ENCODE measurements around the gene NLE1.
"Not testable (repeated sequence)": the region's sequence is repeated elsewhere in the genome, so short reads cannot be mapped to it uniquely, and the experiment has no call there.

NLE1 gene

DNA sequence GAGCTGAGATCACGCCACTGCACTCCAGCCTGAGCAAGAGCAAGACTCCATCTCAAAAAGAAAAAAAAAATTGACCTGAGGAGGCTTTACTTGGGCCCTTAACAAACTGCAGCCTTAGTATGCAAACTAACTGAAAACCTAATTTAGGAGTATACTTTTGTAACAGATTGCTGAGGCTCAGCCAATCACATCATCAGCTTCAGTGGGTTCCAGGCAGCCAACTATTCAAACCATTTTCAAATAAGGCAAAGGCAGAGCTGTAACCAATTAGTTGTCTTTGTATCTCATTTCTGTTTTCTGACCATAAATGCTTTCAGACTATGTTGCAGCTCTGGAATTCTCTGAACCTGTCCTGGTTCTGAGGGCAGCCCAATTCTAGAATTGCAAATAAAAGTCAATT, 46.4 kb downstream of the NLE1 start:
- peaks cover 0 to 3% of the 10 kb centered on the region in 2 donors for H3K4me1 Mint-ChIP-seq
- ATAC-seq (replicated peaks) (no peak), DNase-seq (no peak)
- H3K27me3 Mint-ChIP-seq = no peaks in the 10 kb centered on the region
- no peak overlapping the region for H3K4me3 Mint-ChIP-seq
- H3K27ac Mint-ChIP-seq = no peak overlapping the region
- H3K9me3 Mint-ChIP-seq = no peaks in the 10 kb centered on the region
- peaks cover 14 to 31% of the 10 kb centered on the region in 2 donors for H3K36me3 Mint-ChIP-seq

DNA sequence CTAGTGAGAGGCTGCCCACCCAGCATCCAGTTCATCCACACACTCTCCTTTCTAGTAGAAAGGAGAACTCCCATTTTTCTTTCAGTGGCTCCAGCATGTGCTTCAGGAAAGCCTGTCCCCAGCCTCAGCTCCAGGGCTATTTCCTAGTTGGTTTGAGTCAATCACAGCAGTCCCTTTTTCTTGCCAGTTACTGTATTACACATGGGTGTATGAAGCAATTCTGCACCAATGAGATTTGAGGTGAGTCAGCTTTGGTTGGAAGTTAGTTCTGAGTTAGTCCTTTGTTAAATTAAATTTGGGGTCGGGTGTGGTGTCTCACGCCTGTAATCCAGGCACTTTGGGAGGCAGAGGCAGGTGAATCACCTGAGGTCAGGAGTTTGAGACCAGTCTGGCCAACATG, 47.2 kb downstream of the NLE1 start:
- Mint-ChIP-seq H3K4me3 (no peak overlapping the region), H3K4me1 (peaks cover 3 to 7% of the 10 kb centered on the region in 2 donors), H3K27ac (no peak overlapping the region), H3K27me3 (no peaks in the 10 kb centered on the region), H3K36me3 (peaks cover 9 to 23% of the 10 kb centered on the region in 2 donors), H3K9me3 (no peaks in the 10 kb centered on the region)
- DNase-seq (no peak), ATAC-seq (replicated peaks) (no peak)

DNA sequence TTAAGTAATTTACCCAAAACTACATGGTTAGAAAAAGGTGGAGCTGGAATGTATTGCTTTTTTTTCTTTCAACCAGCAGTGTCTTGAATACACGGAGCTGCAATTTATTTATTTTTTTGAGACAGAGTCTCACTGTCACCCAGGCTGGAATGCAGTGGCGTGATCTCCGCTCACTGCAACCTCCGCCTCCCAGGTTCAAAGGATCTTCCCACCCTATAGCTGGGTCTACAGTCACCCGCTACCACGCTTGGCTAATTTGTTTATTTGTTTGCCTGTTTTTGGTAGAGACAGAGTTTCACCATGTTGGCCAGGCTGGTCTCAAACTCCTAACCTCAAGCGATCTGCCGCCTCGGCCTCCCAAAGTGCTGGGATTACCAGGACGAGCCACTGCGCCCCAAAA, 51.4 kb downstream of the NLE1 start:
- H3K4me3 Mint-ChIP-seq; H3K27me3 Mint-ChIP-seq; H3K36me3 Mint-ChIP-seq; H3K27ac Mint-ChIP-seq; DNase-seq; ATAC-seq (replicated peaks); H3K9me3 Mint-ChIP-seq: not testable (repeated sequence)
- H3K4me1 Mint-ChIP-seq = peaks cover 13 to 38% of the 10 kb centered on the region in 2 donors

DNA sequence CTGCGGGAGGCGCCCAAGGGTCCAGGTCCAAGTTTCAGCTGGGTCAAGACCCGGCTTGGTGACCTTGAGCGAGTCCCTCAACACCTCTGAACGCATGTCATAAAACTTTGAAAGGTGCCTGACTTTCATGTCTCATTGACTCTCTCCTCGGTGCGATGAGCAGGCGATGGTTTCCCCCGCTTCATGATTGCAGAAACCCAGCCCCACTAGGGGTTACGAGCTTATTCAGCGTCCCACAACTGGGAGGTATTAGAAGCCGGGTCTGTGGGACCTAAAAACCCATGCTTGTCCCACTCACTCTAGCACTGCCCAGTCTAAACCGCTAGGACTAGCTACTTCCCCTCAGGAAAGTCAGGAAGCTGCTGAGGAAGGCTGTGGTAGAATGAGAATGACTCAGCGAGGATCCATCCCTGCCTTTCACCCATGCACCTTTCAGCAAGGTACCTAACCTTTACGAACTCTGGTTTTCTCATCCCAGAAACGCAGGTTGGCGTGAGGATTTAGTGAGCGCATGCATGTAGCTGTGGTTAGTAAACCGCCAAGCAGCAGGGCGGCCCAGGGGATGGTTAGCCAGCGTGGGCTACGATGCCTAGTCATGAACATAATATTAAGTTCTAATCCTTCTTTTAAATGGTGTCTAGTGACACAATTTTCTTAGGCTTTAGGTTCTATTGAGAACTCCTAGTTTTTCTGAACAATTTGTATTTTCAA, 52.4 kb downstream of the NLE1 start:
- H3K36me3 Mint-ChIP-seq = peaks cover 0 to under 1% of the 10 kb centered on the region in 2 donors

DNA sequence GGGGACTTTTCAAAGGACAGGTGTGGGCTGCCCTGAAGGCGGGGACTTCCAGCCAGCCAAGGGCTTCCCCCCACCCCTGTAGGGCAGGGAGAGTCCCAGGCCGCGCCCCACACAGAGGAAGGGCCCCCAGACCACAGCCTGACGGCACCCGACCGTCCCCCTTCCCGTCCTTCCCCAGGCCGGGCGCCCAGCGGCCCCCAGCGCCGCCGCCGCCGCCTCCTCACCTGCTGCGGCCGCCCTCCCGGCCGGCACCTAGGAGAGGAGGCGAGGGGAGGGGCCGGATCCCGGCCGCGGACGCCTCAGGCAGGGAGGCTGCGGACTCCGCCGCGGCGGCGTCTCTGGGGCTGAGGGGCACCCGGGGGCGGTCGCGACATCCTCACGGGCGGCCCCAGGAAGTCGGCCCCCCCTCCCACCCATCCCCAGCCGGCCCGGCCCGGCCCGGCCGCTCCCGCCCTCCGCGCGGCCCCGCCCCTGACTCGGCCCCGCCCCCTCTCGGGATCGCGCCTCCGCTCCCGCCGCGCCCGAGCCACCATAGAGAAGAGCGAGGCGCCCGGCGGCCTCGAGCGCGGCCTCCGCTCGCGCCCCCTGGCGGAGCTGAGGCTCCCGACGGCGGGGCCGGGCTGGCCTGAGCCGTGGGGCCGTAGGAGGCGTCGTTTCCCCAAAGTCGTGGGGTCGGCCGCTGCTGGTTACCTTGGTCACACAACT, 53.1 kb downstream of the NLE1 start:
- peak; percentile 83 to 87 for ATAC-seq (replicated peaks)
- peak overlapping the region; percentile 95 for H3K27ac Mint-ChIP-seq
- H3K27me3 Mint-ChIP-seq = no peaks in the 10 kb centered on the region
- H3K4me1 Mint-ChIP-seq = peaks cover 13 to 38% of the 10 kb centered on the region in 2 donors
- H3K36me3 Mint-ChIP-seq = no peaks in the 10 kb centered on the region
- DNase-seq = peak; percentile 84
- peak overlapping the region; percentile 89 to 90 for H3K4me3 Mint-ChIP-seq
- no peaks in the 10 kb centered on the region for H3K9me3 Mint-ChIP-seq

More for the DNA sequence above, 52.4 kb downstream of the NLE1 start:
- ATAC-seq (replicated peaks) = peak; percentile 35 to 44
- H3K27me3 Mint-ChIP-seq = no peaks in the 10 kb centered on the region
- no peak for DNase-seq
- H3K4me1 Mint-ChIP-seq = peaks cover 13 to 38% of the 10 kb centered on the region in 2 donors
- H3K27ac Mint-ChIP-seq = peak overlapping the region; percentile 94
- peak overlapping the region; percentile 87 to 89 for H3K4me3 Mint-ChIP-seq
- no peaks in the 10 kb centered on the region for H3K9me3 Mint-ChIP-seq

DNA sequence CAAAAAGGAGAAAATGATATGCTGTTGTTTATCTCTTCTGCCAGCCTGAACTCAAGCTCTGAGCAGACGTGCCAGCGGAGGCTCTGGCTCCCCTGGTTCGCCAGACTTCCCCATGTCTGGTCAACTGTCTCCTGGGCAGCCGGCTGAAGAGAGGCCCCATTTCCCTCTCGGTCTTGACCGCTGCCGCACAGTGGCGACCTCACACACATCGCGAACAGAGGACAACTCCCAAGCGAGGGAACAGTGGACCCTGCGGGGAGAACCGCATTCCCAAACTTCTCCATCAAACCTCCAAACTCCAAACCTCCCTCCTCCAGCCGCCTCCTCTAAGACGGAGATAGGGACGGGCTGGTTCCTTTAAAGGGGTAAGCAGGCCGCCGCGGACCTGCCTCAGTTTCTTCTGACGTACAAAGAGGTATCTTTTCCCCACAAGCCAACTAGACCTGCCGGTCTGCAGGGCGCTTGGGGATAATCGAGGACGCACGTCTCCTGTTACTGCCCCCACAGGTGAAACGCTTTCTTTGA, 53.7 kb downstream of the NLE1 start:
- Mint-ChIP-seq H3K9me3 (no peaks in the 10 kb centered on the region), H3K27ac (peak overlapping the region; percentile 95), H3K27me3 (no peaks in the 10 kb centered on the region), H3K4me1 (peaks cover 13 to 38% of the 10 kb centered on the region in 2 donors), H3K36me3 (no peaks in the 10 kb centered on the region), H3K4me3 (peak overlapping the region; percentile 89 to 90)
- peak; percentile 12 to 23 for ATAC-seq (replicated peaks)
- no peak for DNase-seq

DNA sequence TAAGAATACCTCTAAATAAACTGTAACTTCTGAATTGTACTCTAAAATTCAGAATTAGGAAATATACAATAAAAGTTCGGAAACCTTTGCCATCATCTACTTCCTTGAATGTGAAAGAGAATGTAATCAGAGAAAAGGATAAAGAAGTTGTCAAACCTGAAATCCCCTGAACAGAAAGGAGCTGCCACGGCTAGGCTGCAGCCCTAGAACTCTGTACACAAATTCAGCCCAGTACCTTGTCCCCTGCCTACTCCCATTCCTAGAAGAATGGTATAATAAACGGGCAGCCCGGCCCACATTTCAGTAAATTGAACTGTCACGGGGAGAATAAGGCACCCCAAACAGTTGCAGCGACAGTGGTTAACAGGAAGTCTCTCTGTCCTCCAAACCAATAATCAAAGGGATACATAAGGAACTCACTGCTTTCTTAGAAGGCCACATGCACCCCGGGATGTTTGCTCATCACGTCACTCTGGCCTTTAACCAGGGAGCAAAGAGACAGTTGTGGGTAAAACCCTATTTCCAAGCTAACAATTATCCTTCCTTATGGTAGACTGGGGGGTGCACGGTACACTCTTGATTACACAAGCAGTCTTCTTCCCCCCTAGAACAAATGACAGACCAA, 54.3 kb downstream of the NLE1 start:
- Mint-ChIP-seq H3K9me3 (no peaks in the 10 kb centered on the region), H3K36me3 (no peaks in the 10 kb centered on the region), H3K27ac (peak overlapping the region; percentile 95), H3K4me3 (peak overlapping the region; percentile 89 to 90), H3K4me1 (peaks cover 15 to 38% of the 10 kb centered on the region in 2 donors), H3K27me3 (no peaks in the 10 kb centered on the region)
- DNase-seq (peak; percentile 9), ATAC-seq (replicated peaks) (peak in 1 of 2 donors; percentile 5)

DNA sequence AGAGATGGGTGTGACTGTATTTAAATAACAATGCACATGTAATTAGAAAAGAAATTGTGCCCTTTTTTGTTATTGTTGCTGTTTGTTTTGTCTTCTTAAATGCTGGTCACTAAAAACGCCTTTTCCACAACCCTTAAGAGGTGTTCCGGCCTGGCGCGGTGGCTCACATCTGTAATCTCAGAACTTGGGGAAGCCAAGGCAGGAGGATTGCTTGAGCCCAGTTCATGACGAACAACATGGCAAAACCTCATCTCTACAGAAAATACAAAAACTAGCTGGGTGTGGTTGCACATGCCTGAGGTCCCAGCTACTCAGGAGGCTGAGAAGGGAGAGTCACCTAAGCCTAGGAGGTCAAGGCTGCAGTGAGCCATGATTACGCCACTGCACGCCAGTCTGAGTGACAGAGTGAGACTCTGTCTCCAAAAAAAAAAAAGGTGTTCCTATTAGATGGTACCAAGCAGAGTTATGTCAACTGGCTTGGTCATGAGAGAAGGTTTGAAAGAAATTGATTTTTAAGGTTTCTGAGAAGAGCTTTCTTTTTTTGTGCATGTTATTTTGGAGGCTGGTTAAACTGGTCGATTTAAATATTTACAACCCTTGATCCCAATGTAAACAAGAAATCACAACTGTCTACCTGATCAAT, 55.1 kb downstream of the NLE1 start:
- H3K27ac Mint-ChIP-seq = no peak overlapping the region
- H3K27me3 Mint-ChIP-seq = no peaks in the 10 kb centered on the region
- DNase-seq (no peak), ATAC-seq (replicated peaks) (no peak)
- H3K4me1 Mint-ChIP-seq = peaks cover 15 to 46% of the 10 kb centered on the region in 2 donors
- H3K36me3 Mint-ChIP-seq = no peaks in the 10 kb centered on the region
- peak overlapping the region in 1 of 2 donors; percentile 25 for H3K4me3 Mint-ChIP-seq
- H3K9me3 Mint-ChIP-seq = no peaks in the 10 kb centered on the region

DNA sequence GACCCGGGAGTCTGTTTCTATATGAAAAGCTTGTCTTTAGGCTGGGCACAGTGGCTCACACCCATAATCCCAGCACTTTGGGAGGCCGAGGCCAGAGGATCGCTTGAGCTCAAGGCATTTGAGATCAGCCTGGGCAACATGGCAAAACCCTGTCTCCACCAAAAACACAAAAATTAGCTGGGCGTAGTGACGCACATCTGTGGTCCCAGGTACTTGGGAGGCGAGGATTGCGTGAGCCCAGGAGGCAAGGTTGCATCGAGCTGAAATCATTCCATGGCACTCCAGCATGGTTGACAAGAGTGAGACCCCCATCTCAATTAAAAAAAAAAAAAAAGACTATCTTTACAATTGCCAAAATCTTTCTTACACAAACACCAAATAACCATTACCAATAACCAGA, 55.9 kb downstream of the NLE1 start:
- Mint-ChIP-seq H3K9me3 (no peaks in the 10 kb centered on the region), H3K4me1 (peaks cover 17 to 49% of the 10 kb centered on the region in 2 donors), H3K4me3 (no peak overlapping the region), H3K36me3 (no peaks in the 10 kb centered on the region), H3K27me3 (no peaks in the 10 kb centered on the region), H3K27ac (no peak overlapping the region)
- ATAC-seq (replicated peaks) (no peak), DNase-seq (no peak)

DNA sequence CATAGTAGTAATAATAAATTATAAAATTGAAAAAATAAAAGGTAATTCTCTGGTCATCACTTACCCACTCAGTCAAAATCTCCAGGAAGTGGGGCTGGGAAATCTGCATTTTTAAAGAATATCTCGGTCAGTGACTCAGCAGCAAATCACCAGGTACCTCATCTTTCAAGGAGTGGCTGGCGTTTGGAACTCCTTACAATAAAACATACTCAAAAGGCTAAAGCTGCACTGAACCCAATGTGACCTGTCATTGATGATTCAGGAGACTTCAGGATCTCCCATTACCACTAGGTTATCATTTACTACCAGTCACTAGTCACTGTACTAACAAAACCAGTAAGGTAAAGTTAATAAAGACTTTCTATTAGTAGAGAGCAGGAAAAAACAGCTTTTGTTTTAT, 57.1 kb downstream of the NLE1 start:
- DNase-seq (no peak), ATAC-seq (replicated peaks) (no peak)
- H3K27ac Mint-ChIP-seq = no peak overlapping the region
- H3K4me1 Mint-ChIP-seq = peaks cover 25 to 54% of the 10 kb centered on the region in 2 donors
- no peaks in the 10 kb centered on the region for H3K36me3 Mint-ChIP-seq
- no peak overlapping the region for H3K4me3 Mint-ChIP-seq
- H3K9me3 Mint-ChIP-seq = no peaks in the 10 kb centered on the region
- no peaks in the 10 kb centered on the region for H3K27me3 Mint-ChIP-seq

DNA sequence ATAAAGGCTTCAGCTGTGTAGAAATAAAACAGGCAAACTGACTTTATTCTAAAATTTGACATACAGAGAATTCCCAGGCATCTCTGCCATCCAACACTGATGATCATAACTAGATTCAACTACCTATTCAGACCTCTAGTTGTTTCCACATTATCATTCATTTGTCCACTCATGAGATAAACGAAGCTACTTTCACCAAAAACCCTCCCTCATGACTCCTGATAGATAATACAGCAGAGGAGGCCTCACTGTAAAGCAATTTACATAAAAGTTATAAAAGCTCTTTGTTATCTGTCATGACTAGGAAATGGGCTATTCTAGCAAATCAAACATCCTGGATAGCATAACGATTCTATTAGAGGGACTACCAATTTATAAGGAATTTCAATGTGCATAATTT, 59.0 kb downstream of the NLE1 start:
- Mint-ChIP-seq H3K4me1 (peaks cover 22 to 47% of the 10 kb centered on the region in 2 donors), H3K4me3 (no peak overlapping the region)

DNA sequence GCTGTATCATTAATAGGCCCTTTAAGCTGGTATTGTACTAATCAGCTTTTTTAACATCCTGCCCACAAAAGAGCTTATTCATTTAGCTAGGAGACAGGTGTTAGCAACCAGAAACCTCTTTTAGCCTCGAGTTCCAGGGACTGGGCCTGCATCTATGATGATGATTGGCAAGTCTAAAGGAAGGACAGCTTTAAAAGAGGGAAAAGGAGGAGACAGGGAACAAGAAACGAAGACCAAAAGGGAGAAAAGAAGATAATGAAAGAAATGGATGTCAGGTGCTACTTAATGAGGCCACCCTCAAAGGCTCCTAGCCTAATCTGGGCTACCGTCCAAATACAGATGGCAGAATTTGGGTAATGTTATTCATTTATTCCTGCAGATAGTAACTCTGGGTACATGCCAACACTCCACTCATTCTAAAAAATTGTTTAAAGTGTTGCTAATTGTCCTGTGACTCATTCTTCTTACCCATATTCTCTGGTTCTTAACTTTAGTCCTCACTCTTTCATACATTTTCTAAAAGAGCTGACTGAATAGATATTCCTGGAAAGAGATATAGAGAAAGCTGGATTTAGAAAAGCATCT, 59.9 kb downstream of the NLE1 start:
- DNase-seq = no peak
- Mint-ChIP-seq H3K9me3 (no peaks in the 10 kb centered on the region), H3K36me3 (no peaks in the 10 kb centered on the region), H3K4me3 (no peak overlapping the region), H3K27me3 (no peaks in the 10 kb centered on the region), H3K27ac (no peak overlapping the region), H3K4me1 (peaks cover 18 to 38% of the 10 kb centered on the region in 2 donors)
- no peak for ATAC-seq (replicated peaks)

More for the DNA sequence above, 59.0 kb downstream of the NLE1 start:
- Mint-ChIP-seq H3K36me3 (no peaks in the 10 kb centered on the region), H3K9me3 (no peaks in the 10 kb centered on the region), H3K27me3 (no peaks in the 10 kb centered on the region), H3K27ac (no peak overlapping the region)
- ATAC-seq (replicated peaks) (no peak), DNase-seq (no peak)

DNA sequence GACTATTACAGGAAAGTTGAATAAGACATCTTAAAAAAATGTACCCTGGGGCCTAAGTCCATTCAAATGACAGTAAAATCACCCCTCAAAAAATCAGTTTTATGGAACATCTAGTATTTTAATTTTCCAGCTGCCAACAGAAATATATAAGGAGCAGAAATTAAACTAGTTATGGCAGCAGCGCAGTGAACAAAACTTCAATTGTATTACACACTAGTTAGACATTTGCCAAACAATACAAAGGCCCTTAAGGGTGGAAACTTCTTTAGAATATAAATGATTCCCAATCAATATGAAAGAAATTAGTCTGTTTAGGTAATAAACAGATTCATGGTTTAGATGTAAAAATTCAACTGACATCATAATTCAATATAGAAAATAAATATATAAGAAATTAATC, 60.5 kb downstream of the NLE1 start:
- Mint-ChIP-seq H3K27ac (peak overlapping the region; percentile 59), H3K9me3 (no peaks in the 10 kb centered on the region), H3K27me3 (no peaks in the 10 kb centered on the region), H3K4me1 (peaks cover 15 to 33% of the 10 kb centered on the region in 2 donors), H3K36me3 (no peaks in the 10 kb centered on the region), H3K4me3 (no peak overlapping the region)
- ATAC-seq (replicated peaks) (no peak), DNase-seq (no peak)

DNA sequence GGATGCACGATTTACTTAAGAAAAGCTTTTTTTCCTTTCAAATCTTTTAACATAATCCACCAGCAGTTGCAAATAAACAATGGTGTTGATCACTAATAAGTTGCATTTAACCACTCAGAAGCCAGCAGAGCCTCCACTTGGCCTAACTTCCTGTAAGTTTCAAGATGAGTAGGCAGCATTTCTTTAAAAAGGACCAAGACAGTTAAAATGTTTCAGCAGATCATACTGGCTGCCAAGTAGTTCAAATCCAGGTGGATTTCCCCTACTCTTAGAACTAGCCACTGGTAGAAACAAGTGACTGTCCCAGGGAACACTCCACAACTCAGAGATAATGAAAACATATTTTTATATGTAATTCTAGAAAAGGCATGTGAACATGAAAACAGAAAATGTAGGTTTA, 61.6 kb downstream of the NLE1 start:
- Mint-ChIP-seq H3K4me1 (peaks cover 15 to 27% of the 10 kb centered on the region in 2 donors), H3K36me3 (no peaks in the 10 kb centered on the region), H3K27me3 (no peaks in the 10 kb centered on the region), H3K27ac (peak overlapping the region; percentile 25), H3K9me3 (no peaks in the 10 kb centered on the region), H3K4me3 (no peak overlapping the region)
- ATAC-seq (replicated peaks) = peak; percentile 69 to 78
- no peak for DNase-seq

Measured in stimulated activated naive B cell treated with anti-CD40 and anti-IgM and Interleukin-4, amounts not matched to agents 10 μg/mL and 1 μg/mL and 100 μg/mL, for 72 hours (primary cell).